PC-3 (cell line): Measurements from ENCODE around the gene ADORA1. TPM values are rescaled to one million over a fixed set of nuclear protein-coding genes. Genes with fewer than 3 reads are reported as not detected.

Experiments used
- ATAC-seq: fragments of 200-7000 bp; cut with Tn5 transposase; 2 replicates; pipeline ENCODE4 v1.9.1; 2020; ENCODE audit warnings: mild to moderate bottlenecking, moderate library complexity
- BruUV-seq: library from RNA; stranded (reverse); fragments of 400-500 nt; replicated peaks from 2 replicates; lab custom pipeline; 2021; lab: Mats Ljungman, UMichigan
- CTCF ChIA-PET: fragments of 300-600 bp; sonication (Branson Sonifier 250); formaldehyde crosslinking; loops from one replicate; lab custom pipeline; 2022; ENCODE audit warnings: antibody characterized with exemption; lab: Charles Lee
- POLR2A ChIA-PET: fragments of 300-600 bp; sonication (Branson Sonifier 250); formaldehyde crosslinking; loops from one replicate; lab custom pipeline; 2022; ENCODE audit warnings: antibody characterized with exemption; ENCODE audit not compliant: unreplicated experiment; lab: Charles Lee
- DNase-seq: peaks from one replicate; pipeline ENCODE4 v3.0.0-alpha.2; 2015
- H2AFZ ChIP-seq: fragments of 300-600 bp; sonication (generic); 2 replicates; pipeline ENCODE4 v1.6.0; 2016; ENCODE audit warnings: antibody characterized with exemption, low read length
- H3F3A ChIP-seq: fragments of 300-600 bp; sonication (generic); one replicate; pipeline ENCODE4 v1.6.0; 2017; ENCODE audit warnings: antibody characterized with exemption, low read length, control low read depth, mild to moderate bottlenecking; ENCODE audit not compliant: unreplicated experiment
- H3K27ac ChIP-seq: fragments of 300-600 bp; sonication (generic); 2 replicates; pipeline ENCODE4 v1.5.1; 2016; ENCODE audit warnings: mild to moderate bottlenecking, low read length
- H3K27me3 ChIP-seq: fragments of 300-600 bp; sonication (generic); 2 replicates; pipeline ENCODE4 v1.6.1; 2016; ENCODE audit warnings: low read length, mixed read lengths
- H3K36me3 ChIP-seq: fragments of 300-600 bp; sonication (generic); 2 replicates; pipeline ENCODE4 v1.6.1; 2016; ENCODE audit warnings: low read depth, mixed run types, low read length, mixed read lengths
- H3K4me1 ChIP-seq: fragments of 300-600 bp; sonication (generic); 2 replicates; pipeline ENCODE4 v1.5.1; 2016; ENCODE audit warnings: low read length; ENCODE audit not compliant: insufficient read depth
- H3K4me2 ChIP-seq: fragments of 300-600 bp; sonication (generic); 2 replicates; pipeline ENCODE4 v1.6.0; 2016; ENCODE audit warnings: low read length
- H3K4me3 ChIP-seq: fragments of 300-600 bp; sonication (generic); 2 replicates; pipeline ENCODE4 v1.5.1; 2016; ENCODE audit warnings: mild to moderate bottlenecking, low read length, mixed read lengths
- H3K79me2 ChIP-seq: fragments of 300-600 bp; sonication (generic); 2 replicates; pipeline ENCODE4 v1.6.1; 2017; ENCODE audit warnings: low read length, mixed read lengths
- H3K9ac ChIP-seq: fragments of 300-600 bp; sonication (generic); 2 replicates; pipeline ENCODE4 v1.6.0; 2016; ENCODE audit warnings: mild to moderate bottlenecking, low read length
- H3K9me2 ChIP-seq: fragments of 300-600 bp; sonication (generic); replicated peaks from 2 replicates; pipeline ENCODE4 v1.6.1; 2016; ENCODE audit warnings: mixed run types, low read length, mixed read lengths
- H3K9me3 ChIP-seq: fragments of 300-600 bp; sonication (generic); 2 replicates; pipeline ENCODE4 v1.6.1; 2016; ENCODE audit warnings: low read length, mixed read lengths
- H4K20me1 ChIP-seq: fragments of 300-600 bp; sonication (generic); 2 replicates; pipeline ENCODE4 v1.6.1; 2016; ENCODE audit warnings: low read length, mixed read lengths
- CTCF ChIP-seq: fragments of 300-600 bp; sonication (generic); conservative IDR thresholded peaks from 2 replicates; pipeline ENCODE4 v1.5.1; 2017; ENCODE audit warnings: antibody characterized with exemption, low read depth, mild to moderate bottlenecking, low read length
- EZH2 ChIP-seq: fragments of 300-600 bp; sonication (generic); IDR thresholded peaks from one replicate; pipeline ENCODE4 v1.6.1; 2017; ENCODE audit warnings: antibody characterized with exemption, mild to moderate bottlenecking, low read length; ENCODE audit not compliant: unreplicated experiment
- EZH2phosphoT487 ChIP-seq: fragments of 300-600 bp; sonication (generic); IDR thresholded peaks from 2 replicates; pipeline ENCODE4 v1.6.1; 2018; ENCODE audit warnings: mild to moderate bottlenecking, antibody characterized with exemption, low read length, borderline replicate concordance
- intact Hi-C: fragments of 100-400 bp; cut with micrococcal nuclease; formaldehyde crosslinking; loops from 2 replicates; pipeline ENCODE4 v1.9.0; 2023
- total RNA-seq: library from RNA; depleted of rRNA; stranded (reverse); fragments of >200 nt; gene quantifications from 2 replicates; pipeline ENCODE4 v1.2.3, GENCODE V29; 2014

Gene ADORA1
- total RNA-seq, 1 experiment from 2014 or later: 1.4 TPM

- no peak for TF ChIP-seq CTCF
- Histone ChIP-seq H3K4me1 (peaks cover 13% of the 10 kb centered on the region), H3K79me2 (no peaks in the 10 kb centered on the region), H3F3A (no peaks in the 10 kb centered on the region), H3K27ac (no peak overlapping the region), H3K27me3 (no peaks in the 10 kb centered on the region), H3K9ac (no peak overlapping the region), H2AFZ (no peak overlapping the region), H3K9me2 (no peaks in the 10 kb centered on the region), H4K20me1 (no peaks in the 10 kb centered on the region), H3K9me3 (no peaks in the 10 kb centered on the region), H3K4me2 (no peak overlapping the region), H3K36me3 (no peaks in the 10 kb centered on the region), H3K4me3 (no peak overlapping the region)
- ChIA-PET POLR2A (no interaction called here), CTCF (no interaction called here)
- DNase-seq (no peak), ATAC-seq (no peak)
- intact Hi-C loops: no loop called here
- no TSS peak for BruUV-seq
Measured at GRCh38 chr1:203178821-203179666, 51.5 kb downstream of the ADORA1 start.

GRCh38 chr1:203179667-203180005, 52.1 kb downstream of the ADORA1 start:
- peaks cover 13% of the 10 kb centered on the region for H3K4me1 ChIP-seq

More at GRCh38 chr1:203179667-203180005, 52.1 kb downstream of the ADORA1 start:
- H3K79me2 ChIP-seq: no peaks in the 10 kb centered on the region
- H3K9me2 ChIP-seq: no peaks in the 10 kb centered on the region
- no peak overlapping the region for H2AFZ ChIP-seq
- H3K9me3 ChIP-seq: no peaks in the 10 kb centered on the region
- no peak overlapping the region for H3K4me3 ChIP-seq
- no peaks in the 10 kb centered on the region for H3K36me3 ChIP-seq
- BruUV-seq: no TSS peak
- intact Hi-C loops: no loop called here
- no peak overlapping the region for H3K9ac ChIP-seq
- no peaks in the 10 kb centered on the region for H4K20me1 ChIP-seq
- ChIA-PET POLR2A (no interaction called here), CTCF (no interaction called here)
- DNase-seq (no peak), ATAC-seq (no peak)
- TF ChIP-seq EZH2phosphoT487 (no peak), EZH2 (no peak), CTCF (no peak)
- H3F3A ChIP-seq: no peaks in the 10 kb centered on the region
- no peak overlapping the region for H3K4me2 ChIP-seq
- H3K27ac ChIP-seq: no peak overlapping the region
- H3K27me3 ChIP-seq: no peaks in the 10 kb centered on the region
